Transverse colon (tissue), 3 donors: ENCODE data around the gene WDR75.

Source experiments
- CTCF ChIP-seq, 5 experiments: fragments of 200-600 bp in 3 of 5; fragments of 450-650 bp in 2 of 5; sonication (generic) in 3 of 5; IDR thresholded peaks; 1 replicate in 2 of 5; 2 replicates in 3 of 5; pipeline ENCODE4 v1.5.1; 2016 to 2017; ENCODE audit warnings: antibody characterized with exemption in 5 of 5, inconsistent platforms in 3 of 5, mild to moderate bottlenecking in 2 of 5, moderate library complexity in 1 of 5
- EP300 ChIP-seq: sonication (generic); formaldehyde crosslinking; IDR thresholded peaks from one replicate; pipeline ENCODE4 v1.6.1; 2017; ENCODE audit warnings: antibody characterized with exemption, low read depth
- POLR2A ChIP-seq: fragments of 450-650 bp; IDR thresholded peaks from one replicate; pipeline ENCODE4 v1.6.1; 2016; ENCODE audit warnings: antibody characterized with exemption, mild to moderate bottlenecking, moderate library complexity

- no peak for TF ChIP-seq CTCF (IDR thresholded peaks at IDR 0.05)
- no peak for TF ChIP-seq EP300
- TF ChIP-seq POLR2A = peak; percentile 83
Measured at GRCh38 chr2:189440947-189441708, at the start of gene WDR75.
